Ovary (tissue), 9 donors: ENCODE results near the gene FOXP1. TPM values are rescaled to one million over a fixed set of nuclear protein-coding genes. Genes with fewer than 3 reads are reported as not detected.

Experiments used
- DNase-seq, 5 donors: peaks; one replicate each; pipeline ENCODE4 v3.0.0-alpha.2; 2019 to 2020
- H3K27ac ChIP-seq, 2 donors: fragments of 200-600 bp; one replicate each; pipeline versions ENCODE4 v1.5.1 to v1.8.0; 2019 to 2022
- H3K27me3 ChIP-seq: fragments of 200-600 bp; one replicate; pipeline ENCODE4 v1.8.0; 2022
- H3K36me3 ChIP-seq: fragments of 200-600 bp; sonication (generic); one replicate; pipeline ENCODE4 v1.5.1; 2019
- H3K4me1 ChIP-seq: one replicate; pipeline ENCODE4 v1.8.1; 2013; ENCODE audit warnings: mild to moderate bottlenecking, moderate library complexity; ENCODE audit not compliant: insufficient read depth
- H3K4me3 ChIP-seq: fragments of 200-600 bp; sonication (generic); one replicate; pipeline ENCODE4 v1.5.1; 2017
- H3K9me3 ChIP-seq, 2 donors: fragments of 200-600 bp in 1 of 2; sonication (generic) in 1 of 2; one replicate each; pipeline versions ENCODE4 v1.5.1 to v1.8.1; 2013 to 2019; ENCODE audit warnings: mild to moderate bottlenecking in 1 of 2, moderate library complexity in 1 of 2
- CTCF ChIP-seq, 3 donors: fragments of 450-650 bp in 2 of 3; fragments of 200-600 bp in 1 of 3; IDR thresholded peaks; one replicate each; pipeline versions ENCODE4 v1.5.1 to v1.8.0; 2016 to 2022; ENCODE audit warnings: antibody characterized with exemption in 3 of 3, mild to moderate bottlenecking in 1 of 3
- EP300 ChIP-seq: sonication (generic); formaldehyde crosslinking; IDR thresholded peaks from one replicate; pipeline ENCODE4 v1.6.1; 2017; ENCODE audit warnings: antibody characterized with exemption
- POLR2A ChIP-seq: fragments of 450-650 bp; IDR thresholded peaks from one replicate; pipeline ENCODE4 v1.6.1; 2017; ENCODE audit warnings: antibody characterized with exemption, mild to moderate bottlenecking, moderate library complexity
- WGBS, 3 donors: extraction: QIAGEN DNeasy Blood & Tissue Kit in 1 of 3; methylation state at CpG; one replicate each; pipeline versions ENCODE4 v1.1.5 to v1.1.7; 2013 to 2017; 5-methylcytosine and 5-hydroxymethylcytosine counted together
- intact Hi-C, 4 donors: fragments of 100-400 bp; cut with DNase I; formaldehyde crosslinking; loops; one replicate each; pipeline versions ENCODE4 v1.11.0 to v1.15.1; 2022 to 2023
- polyA plus RNA-seq, 2 donors: library from polyadenylated mRNA; stranded (reverse); fragments of 200-250 nt in 1 of 2; fragments of 350-450 nt in 1 of 2; fragmentation: Illumina TruSeq in 1 of 2; extraction: RNeasy Lipid Tissue Mini Kit (QIAGEN cat#74804) in 1 of 2; gene quantifications; one replicate each; pipeline ENCODE4 v1.2.3, GENCODE V29; 2013 to 2014
- total RNA-seq, 7 donors: library from RNA; depleted of rRNA in 2 of 7; stranded (reverse); fragments of >200 nt in 2 of 7; fragmentation: NEBNext Ultra II Directional in 3 of 7; extraction: Animal tissue kit (Norgen Biotek cat#: 25700) in 3 of 7; gene quantifications; one replicate each; pipeline versions ENCODE4 v1.1.0 to v1.2.4, GENCODE V29; 2016 to 2023
- donor health status: DM: no; HTN: no; CAD: no; lungs with moderate emphysema.
- donor health status: DM: no; HTN: no; CAD: no.
- donor health status: Bipolar disorder and iron deficiency.
- donor health status: DM: yes; HTN: yes; CAD: no.
- donor health status: DM: no; HTN: no; CAD: no.
- donor health status: DM: yes; HTN: yes; CAD: no.

The FOXP1 gene
- total and polyA plus RNA-seq, 9 donors = 31.7 to 126 (median 114) TPM

- H3K27ac ChIP-seq = no peak overlapping the region
- H3K9me3 ChIP-seq = no peaks in the 10 kb centered on the region
- H3K36me3 ChIP-seq = no peaks in the 10 kb centered on the region
- no peaks in the 10 kb centered on the region for H3K4me1 ChIP-seq
- H3K4me3 ChIP-seq = no peak overlapping the region
- no peak for TF ChIP-seq EP300
- TF ChIP-seq CTCF (IDR thresholded peaks at IDR 0.05) = no peak
- no peak for TF ChIP-seq POLR2A
- WGBS, 3 donors = 89 to 92% (median 91%) methylated on average over 6 of the region's 6 CpGs
- no peaks in the 10 kb centered on the region for H3K27me3 ChIP-seq
- DNase-seq = no peak
- intact Hi-C loops = no loop called here
Measured at GRCh38 chr3:71564361-71564760, 19.2 kb downstream of the FOXP1 start.

- TF ChIP-seq EP300 = no peak
- TF ChIP-seq POLR2A = no peak
- TF ChIP-seq CTCF (IDR thresholded peaks at IDR 0.05) = no peak
- H3K27me3 ChIP-seq = no peaks in the 10 kb centered on the region
- H3K4me3 ChIP-seq = no peak overlapping the region
- H3K9me3 ChIP-seq = no peaks in the 10 kb centered on the region
- H3K36me3 ChIP-seq = no peaks in the 10 kb centered on the region
- H3K27ac ChIP-seq = no peak overlapping the region
- WGBS, 3 donors = 89 to 95% (median 91%) methylated on average over 3 of the region's 3 CpGs
- DNase-seq = no peak
- intact Hi-C loops = no loop called here
- peaks cover 1% of the 10 kb centered on the region for H3K4me1 ChIP-seq
Measured at GRCh38 chr3:71563827-71564226, 19.7 kb downstream of the FOXP1 start.

GRCh38 chr3:71562938-71563337 lies 20.6 kb downstream of the FOXP1 start:
- no peak overlapping the region for H3K27ac ChIP-seq
- no peak overlapping the region for H3K4me3 ChIP-seq
- no peak for DNase-seq
- intact Hi-C loops = no loop called here
- TF ChIP-seq CTCF (IDR thresholded peaks at IDR 0.05) (no peak), EP300 (no peak), POLR2A (no peak)
- H3K36me3 ChIP-seq = no peaks in the 10 kb centered on the region
- H3K4me1 ChIP-seq = peaks cover 1% of the 10 kb centered on the region
- H3K27me3 ChIP-seq = no peaks in the 10 kb centered on the region
- H3K9me3 ChIP-seq = no peaks in the 10 kb centered on the region

- DNase-seq = no peak
- Histone ChIP-seq H3K4me3 (no peak overlapping the region), H3K27ac (no peak overlapping the region), H3K36me3 (no peaks in the 10 kb centered on the region), H3K9me3 (no peaks in the 10 kb centered on the region), H3K4me1 (peaks cover 1% of the 10 kb centered on the region), H3K27me3 (no peaks in the 10 kb centered on the region)
- intact Hi-C loops = no loop called here
- TF ChIP-seq CTCF (IDR thresholded peaks at IDR 0.05) = no peak
- 95 to 99% (median 99%) methylated on average over 2 of the region's 2 CpGs for WGBS, 3 donors
Measured at GRCh38 chr3:71560665-71561064, 22.9 kb downstream of the FOXP1 start.
